BJ (cell line): Measurements from ENCODE around the gene BICDL2. TPM values are rescaled to one million over a fixed set of nuclear protein-coding genes. Genes with fewer than 3 reads are reported as not detected.

Source experiments
- CTCF ChIA-PET: fragments of 350-600 bp; formaldehyde crosslinking; extraction: SDS; loops from one replicate; lab custom pipeline; 2021; ENCODE audit warnings: antibody characterized with exemption, inconsistent platforms; lab: Yijun Ruan, JAX
- POLR2A ChIA-PET: fragments of 300-600 bp; sonication (Branson Sonifier 250); formaldehyde crosslinking; extraction: SDS; loops from one replicate; lab custom pipeline; 2021; ENCODE audit warnings: antibody characterized with exemption; lab: Charles Lee
- DNase-seq: peaks from one replicate; pipeline ENCODE4 v3.0.0-alpha.2; 2011; ENCODE audit warnings: low read depth
- H3K27me3 ChIP-seq: 2 replicates; pipeline ENCODE4 v1.6.0; 2011; ENCODE audit warnings: low read length; ENCODE audit not compliant: control insufficient read depth, insufficient read depth
- H3K36me3 ChIP-seq: 2 replicates; pipeline ENCODE4 v1.5.1; 2011; ENCODE audit warnings: low read length; ENCODE audit not compliant: control insufficient read depth, insufficient read depth
- H3K4me3 ChIP-seq: 2 replicates; pipeline ENCODE4 v1.5.1; 2011; ENCODE audit warnings: low read depth, mild to moderate bottlenecking, control low read depth, low read length
- CTCF ChIP-seq: IDR thresholded peaks from 2 replicates; pipeline ENCODE4 v1.5.1; 2011; ENCODE audit warnings: low read depth, mild to moderate bottlenecking, control low read depth, inconsistent platforms, low read length, moderate library complexity; ENCODE audit not compliant: insufficient read depth
- polyA plus RNA-seq: library from polyadenylated mRNA; depleted of rRNA; stranded (reverse); fragments of >200 nt; gene quantifications from 2 replicates; pipeline ENCODE4 v1.2.3, GENCODE V29; 2011

Gene BICDL2
- polyA plus RNA-seq, 1 experiment, result 0.04 TPM

- no peak for DNase-seq
- Histone ChIP-seq H3K27me3 (peaks cover 6% of the 10 kb centered on the region), H3K4me3 (no peak overlapping the region), H3K36me3 (no peaks in the 10 kb centered on the region)
- no peak for TF ChIP-seq CTCF
- CTCF ChIA-PET, result interaction anchor here (1.0 kb wide), 1 partner anchor 18 kb away, joined by 6 read pairs; no protein-coding TSS in a partner anchor
- POLR2A ChIA-PET, result no interaction called here
Measured at GRCh38 chr16:2985462-2985861, 51.3 kb downstream of the BICDL2 start.

GRCh38 chr16:2983706-2984136 is 53.0 kb downstream of the BICDL2 start:
- DNase-seq, result peak; percentile 38
- H3K36me3 ChIP-seq, result no peaks in the 10 kb centered on the region
- POLR2A ChIA-PET, result no interaction called here
- 0 out of 2 replicates have a peak overlapping the region, but pooled peaks have one; percentile 19 for H3K4me3 ChIP-seq
- no peaks in the 10 kb centered on the region for H3K27me3 ChIP-seq
- CTCF ChIA-PET, result interaction anchor here (0.6 to 1.4 kb wide), 5 partner anchors 8 to 160 kb away, joined by 3 to 8 read pairs (median 5); partner anchors contain the start of gene PAQR4
- TF ChIP-seq CTCF, result peak; percentile 58

GRCh38 chr16:2982402-2982801 is 54.3 kb downstream of the BICDL2 start:
- POLR2A ChIA-PET, result no interaction called here
- Histone ChIP-seq H3K27me3 (no peaks in the 10 kb centered on the region), H3K36me3 (no peaks in the 10 kb centered on the region), H3K4me3 (no peak overlapping the region)
- DNase-seq, result no peak
- CTCF ChIA-PET, result interaction anchor here (1.1 to 2.3 kb wide), 6 partner anchors 9 to 47 kb away, joined by 3 to 8 read pairs (median 5); no protein-coding TSS in a partner anchor
- no peak for TF ChIP-seq CTCF

GRCh38 chr16:2981899-2982250 is 54.9 kb downstream of the BICDL2 start:
- no peaks in the 10 kb centered on the region for H3K27me3 ChIP-seq
- no peak for DNase-seq
- H3K4me3 ChIP-seq, result no peak overlapping the region
- no peaks in the 10 kb centered on the region for H3K36me3 ChIP-seq
- POLR2A ChIA-PET, result no interaction called here
- CTCF ChIA-PET, result interaction anchor here (0.9 to 2.3 kb wide), 5 partner anchors 10 to 47 kb away, joined by 3 to 8 read pairs (median 4); no protein-coding TSS in a partner anchor
- TF ChIP-seq CTCF, result no peak

- DNase-seq, result no peak
- no peak for TF ChIP-seq CTCF
- ChIA-PET CTCF (interaction anchor here (0.6 to 2.3 kb wide), 6 partner anchors 11 to 48 kb away, joined by 3 to 7 read pairs (median 3); no protein-coding TSS in a partner anchor), POLR2A (no interaction called here)
- Histone ChIP-seq H3K4me3 (no peak overlapping the region; the same call in 1 of the 2 replicates), H3K27me3 (no peaks in the 10 kb centered on the region), H3K36me3 (no peaks in the 10 kb centered on the region)
Measured at GRCh38 chr16:2981177-2981898, 55.4 kb downstream of the BICDL2 start.
